T-helper 1 cell (primary cell): ENCODE measurements around the gene NOP53.
"Not testable (repeated sequence)": the region's sequence is repeated elsewhere in the genome, so short reads cannot be mapped to it uniquely, and the experiment has no call there.

Experiments used
- DNase-seq, 5 donors: peaks; one replicate each; pipeline ENCODE4 v3.0.0-alpha.2; 2012 to 2020
- total RNA-seq, 4 donors: gene quantifications; one replicate each; lab custom pipeline; 2026; lab: John Stamatoyannopoulos, UW

NOP53 gene
- 419 to 896 (median 583) reads per million in 4 donors for total RNA-seq

DNA sequence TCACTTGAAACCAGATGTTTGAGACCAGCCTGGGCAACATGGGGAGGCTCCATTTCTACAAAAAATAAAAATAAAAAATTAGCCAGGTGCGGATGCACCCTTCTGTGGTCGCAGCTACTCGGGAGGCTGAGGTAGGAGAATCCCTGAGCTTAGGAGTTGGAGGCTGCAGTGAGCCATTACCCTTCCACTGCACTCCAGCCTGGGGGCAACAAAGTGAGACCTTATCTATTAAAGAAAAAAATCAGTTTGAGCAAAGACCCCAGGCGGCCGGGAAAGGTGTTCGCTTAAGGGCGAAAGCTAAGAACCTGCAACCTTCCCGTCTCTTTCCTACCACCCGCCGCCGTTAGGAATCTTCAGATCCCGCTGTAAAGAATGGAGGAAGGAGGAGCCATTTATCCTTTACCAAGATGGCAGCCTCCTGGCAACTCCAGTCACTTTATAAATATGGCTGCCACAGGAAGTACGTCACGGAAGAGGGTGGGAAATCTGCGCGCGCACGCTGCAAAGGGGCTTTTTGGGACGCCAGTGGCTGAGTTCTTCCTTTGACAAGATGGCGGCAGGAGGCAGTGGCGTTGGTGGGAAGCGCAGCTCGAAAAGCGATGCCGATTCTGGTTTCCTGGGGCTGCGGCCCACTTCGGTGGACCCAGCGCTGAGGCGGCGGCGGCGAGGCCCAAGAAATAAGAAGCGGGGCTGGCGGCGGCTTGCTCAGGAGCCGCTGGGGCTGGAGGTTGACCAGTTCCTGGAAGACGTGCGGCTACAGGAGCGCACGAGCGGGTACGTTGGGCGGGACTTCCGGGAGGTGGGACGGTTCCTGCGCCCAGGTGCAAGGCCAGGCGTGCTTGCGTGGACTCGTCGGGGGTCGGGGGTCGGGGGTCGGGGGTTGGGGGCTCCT is at the start of gene NOP53:
Gene NOP53 (plus strand): TSS at position 537 of the 892 bp plus-strand sequence. CDS start 14 bp downstream, at position 551.
- peak; percentile 90 to 97 (median 92) for DNase-seq

DNA sequence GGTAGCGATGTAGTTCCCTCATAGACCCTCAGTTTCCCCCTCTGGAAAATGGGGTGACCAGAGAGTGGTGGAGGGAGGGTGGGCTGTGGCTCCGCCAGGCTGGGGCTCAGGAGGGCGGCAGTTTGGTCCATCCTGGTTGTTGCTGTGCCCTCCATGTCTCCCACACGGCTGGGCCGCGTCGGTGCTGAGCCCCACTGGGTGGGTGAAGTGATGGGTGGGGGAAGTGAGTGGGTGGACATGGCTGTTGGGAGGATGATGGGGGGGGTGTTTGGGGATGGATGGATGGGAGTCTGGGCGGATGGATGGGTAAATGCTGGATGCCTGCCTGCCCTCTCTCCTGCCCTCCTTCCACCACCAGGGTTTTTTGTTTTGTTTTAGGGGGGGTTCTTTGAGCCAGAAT is 48.7 kb upstream of the NOP53 start:
- no peak for DNase-seq

DNA sequence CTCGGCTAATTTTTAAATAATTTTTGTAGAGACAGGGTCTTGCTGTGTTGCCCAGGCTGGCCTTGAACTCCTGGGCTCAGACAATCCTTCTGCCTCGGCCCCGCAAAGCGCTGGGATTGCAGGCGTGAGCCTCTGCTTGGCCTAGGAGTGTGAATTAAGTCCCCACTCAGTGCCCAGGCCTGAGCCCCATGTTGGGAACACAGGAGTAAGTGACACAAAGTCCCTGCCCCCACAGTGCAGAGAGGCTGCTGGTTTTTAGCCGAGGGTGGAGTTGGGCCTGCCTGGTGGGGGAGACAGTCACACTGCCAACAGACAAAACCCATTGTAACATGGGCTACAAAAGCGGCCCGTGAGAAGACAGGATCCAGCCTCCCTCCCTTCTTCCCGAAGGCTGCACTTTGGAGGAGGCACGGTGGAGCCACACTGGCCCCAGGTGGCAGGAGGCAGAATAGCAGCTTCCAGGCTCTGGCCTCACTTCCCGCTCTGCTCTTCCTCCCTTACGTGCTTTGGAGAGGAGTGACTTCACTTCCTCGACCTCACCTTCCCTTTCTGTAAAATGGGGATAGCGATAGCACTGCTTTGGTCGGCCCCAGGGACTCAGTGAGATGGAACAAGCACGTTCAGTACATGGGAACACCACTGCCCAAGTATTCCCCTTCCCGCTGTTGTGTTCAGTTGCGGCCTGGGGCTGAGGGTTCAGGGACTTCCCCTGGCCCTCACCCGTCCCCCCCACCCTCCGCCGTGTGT is 47.3 kb upstream of the NOP53 start:
- peak in 4 of 5 donors; percentile 39 to 51 (median 39) for DNase-seq

DNA sequence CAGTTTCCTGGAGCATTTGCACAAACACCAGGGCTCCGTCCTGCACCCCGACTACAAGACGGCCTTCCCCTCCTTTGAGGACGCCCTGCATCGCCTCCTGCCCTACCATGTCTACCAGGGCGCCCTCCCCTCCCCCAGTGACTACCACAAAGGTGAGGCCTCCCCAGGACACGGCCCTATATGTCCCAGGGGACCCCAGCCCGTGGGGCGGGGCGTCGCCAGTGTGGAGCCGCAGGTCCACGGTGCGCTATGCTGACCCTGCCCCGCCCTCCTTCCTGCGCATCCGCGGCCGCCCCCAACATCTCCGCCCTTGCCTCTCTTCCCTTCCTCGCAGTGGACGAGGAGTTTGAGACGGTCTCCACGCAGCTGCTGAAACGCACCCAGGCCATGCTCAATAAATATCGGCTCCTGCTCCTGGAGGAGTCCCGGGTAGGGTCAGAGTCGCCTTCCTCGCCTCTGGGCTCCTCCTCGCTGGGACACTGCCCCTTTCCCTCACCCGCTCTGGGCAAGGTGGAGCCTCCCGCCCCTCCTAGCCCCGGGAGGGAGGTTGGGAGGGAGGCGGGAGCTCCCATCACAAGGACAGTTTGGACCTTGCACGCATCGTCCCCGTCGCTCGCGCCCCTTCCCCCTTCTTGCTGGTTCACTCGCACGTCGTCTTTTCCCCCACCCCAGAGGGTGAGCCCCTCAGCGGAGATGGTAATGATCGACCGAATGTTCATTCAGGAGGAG is 46.6 kb upstream of the NOP53 start:
- no peak for DNase-seq

DNA sequence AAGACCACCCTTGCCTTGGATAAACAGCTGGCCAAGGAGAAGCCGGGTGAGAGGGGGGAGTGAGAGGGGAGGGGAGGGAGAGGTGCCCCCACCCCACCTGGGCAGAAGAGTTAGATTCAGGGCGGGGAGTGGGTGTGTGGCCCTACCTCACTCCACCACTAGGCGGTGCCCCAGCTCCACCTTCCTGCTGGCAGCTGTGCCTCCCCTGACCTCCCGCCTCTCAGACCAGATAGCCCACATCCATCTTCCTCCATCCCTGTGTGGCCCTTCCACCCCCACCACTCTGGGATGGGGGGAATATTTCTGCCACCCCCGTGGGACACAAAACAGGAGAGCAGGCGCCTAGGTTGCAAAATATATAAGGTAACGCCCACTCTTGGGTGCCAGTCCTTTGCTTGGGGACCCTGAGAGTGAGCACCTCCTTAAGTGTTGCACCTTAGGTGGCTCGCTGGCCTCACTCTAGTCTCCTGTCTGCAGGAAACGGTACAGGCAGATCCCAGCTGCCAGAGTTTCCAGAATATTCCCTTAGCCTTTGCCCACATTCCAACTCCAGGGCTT is 45.9 kb upstream of the NOP53 start:
- DNase-seq = peak in 3 of 5 donors; percentile 33 to 42 (median 38)

DNA sequence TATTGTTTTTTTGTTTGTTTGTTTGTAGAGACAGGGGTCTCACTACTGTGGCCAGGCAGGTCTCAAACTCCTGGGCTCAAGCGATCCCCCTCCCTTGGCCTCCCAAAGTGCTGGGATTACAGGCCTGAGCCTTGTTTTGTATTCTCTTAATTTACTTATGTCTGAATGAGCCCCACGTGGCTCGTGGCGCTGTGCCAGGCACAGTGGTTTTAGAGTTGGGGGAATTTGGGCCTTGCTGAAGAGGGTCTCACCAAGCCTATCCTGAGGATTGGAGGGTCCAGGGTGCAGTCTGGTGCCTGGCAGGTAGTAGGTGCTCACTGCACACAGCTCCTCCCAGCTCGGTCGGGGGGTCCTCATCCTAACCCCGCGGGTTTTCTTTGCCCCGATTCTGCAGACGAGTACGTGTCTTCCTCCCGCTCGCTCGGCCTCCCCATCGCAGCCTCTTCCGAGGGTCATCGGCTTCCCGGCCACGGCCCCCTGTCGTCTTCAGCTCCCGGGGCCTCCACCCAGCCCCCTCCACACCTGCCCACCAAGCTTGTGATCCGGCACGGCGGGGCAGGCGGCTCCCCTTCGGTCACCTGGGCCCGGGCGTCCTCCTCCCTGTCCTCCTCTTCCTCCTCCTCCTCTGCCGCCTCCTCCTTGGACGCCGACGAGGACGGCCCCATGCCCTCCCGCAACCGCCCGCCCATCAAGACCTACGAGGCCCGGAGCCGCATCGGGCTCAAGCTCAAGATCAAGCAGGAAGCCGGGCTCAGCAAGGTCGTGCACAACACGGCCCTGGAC is 44.2 kb upstream of the NOP53 start:
- DNase-seq = no peak

DNA sequence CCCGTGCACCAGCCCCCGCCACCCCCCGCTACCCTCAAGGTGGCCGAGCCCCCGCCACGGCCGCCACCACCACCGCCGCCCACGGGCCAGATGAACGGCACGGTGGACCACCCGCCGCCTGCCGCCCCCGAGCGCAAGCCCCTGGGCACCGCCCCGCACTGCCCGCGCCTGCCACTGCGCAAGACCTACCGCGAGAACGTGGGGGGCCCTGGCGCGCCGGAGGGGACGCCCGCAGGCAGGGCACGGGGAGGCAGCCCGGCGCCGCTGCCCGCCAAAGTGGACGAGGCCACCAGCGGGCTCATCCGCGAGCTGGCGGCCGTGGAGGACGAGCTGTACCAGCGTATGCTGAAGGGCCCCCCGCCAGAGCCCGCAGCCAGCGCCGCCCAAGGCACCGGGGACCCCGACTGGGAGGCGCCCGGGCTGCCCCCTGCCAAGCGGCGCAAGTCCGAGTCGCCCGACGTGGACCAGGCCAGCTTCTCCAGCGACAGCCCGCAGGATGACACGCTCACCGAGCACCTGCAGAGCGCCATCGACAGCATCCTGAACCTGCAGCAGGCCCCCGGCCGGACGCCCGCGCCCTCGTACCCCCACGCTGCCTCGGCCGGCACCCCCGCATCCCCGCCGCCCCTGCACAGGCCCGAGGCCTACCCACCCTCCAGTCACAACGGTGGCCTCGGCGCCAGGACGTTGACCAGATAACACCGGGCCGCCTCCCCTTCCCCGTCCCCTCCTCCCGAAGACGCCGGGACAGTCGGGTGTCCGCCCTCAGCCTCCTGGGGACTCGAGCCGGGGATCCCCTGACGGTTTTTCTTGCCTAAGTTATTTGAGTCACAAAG is 43.4 kb upstream of the NOP53 start:
- DNase-seq = no peak

DNA sequence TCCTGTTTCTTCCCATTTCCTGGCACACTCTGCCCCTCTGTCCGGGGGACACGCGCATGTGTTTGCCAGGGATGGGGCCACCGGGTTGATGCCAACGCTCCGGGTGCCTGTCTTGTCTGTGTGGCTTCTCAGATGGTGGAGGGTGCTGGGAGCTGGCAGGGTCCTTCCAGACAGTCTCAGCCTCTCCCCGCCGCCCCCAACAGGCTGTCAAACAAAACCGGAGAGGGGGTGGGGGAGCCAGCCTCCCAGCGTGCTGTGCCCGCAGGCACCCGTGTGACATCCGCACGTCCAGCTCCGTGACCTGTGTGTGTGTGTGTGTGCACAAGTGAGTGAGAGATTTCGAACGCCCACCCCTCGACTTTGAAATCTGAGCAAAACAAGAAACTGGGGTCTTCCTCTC is 42.7 kb upstream of the NOP53 start:
- DNase-seq = no peak

DNA sequence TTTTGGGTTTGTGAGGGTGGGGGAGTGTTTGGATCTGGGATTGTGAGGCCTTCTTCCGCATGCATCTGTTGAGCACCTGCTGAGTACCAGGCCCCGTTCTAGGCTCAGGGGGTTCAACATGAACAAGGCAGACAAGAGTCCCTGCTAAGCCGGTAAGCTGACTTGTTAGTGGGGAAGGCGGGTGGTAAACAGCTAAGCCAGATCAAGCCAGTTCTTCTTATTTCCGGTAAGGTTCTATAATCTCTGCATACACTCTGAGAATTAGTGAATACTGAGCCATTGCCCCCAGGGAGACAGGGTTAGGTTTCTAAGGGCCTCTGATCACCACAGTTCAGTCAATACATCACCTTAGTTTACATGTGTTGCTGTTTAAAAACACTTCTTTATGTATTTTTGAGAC is 42.0 kb upstream of the NOP53 start:
- no peak for DNase-seq

DNA sequence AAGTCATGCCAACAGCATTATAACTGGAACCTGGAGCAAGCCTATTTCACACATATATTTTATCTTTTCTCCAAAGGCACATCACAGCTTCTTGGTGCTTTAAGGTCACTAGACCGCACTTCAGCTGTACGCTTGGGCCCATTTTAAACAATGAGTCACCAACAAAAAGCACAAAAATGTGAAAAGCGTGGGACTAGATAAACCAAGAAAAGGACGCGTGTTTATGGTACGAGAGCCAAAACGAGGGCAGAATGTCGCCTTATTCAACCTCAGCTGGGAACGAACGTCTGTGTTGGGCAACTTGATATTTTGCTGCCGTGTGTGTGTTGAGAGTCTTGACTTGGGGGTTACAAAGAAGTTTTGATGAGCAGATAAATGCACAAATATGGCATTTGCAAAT is 41.3 kb upstream of the NOP53 start:
- DNase-seq = no peak

DNA sequence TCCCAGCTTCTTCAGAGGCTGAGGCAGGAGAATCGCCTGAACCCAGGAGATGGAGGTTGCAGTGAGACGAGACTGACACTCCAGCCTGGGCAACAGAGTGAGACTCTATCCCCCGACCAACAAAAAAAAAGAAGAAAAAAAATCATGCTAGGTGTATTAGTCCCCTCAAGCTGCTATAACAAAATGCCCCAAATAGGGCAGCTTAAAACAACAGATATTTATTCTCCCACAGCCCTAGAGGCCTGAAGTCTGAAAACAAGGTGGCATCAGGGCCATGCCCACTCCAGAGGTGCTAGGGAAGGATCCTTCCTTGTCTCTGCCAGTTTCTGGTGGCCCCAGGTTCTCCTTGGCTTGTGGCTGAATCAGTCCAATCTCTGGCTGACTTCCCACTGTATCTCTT is 40.7 kb upstream of the NOP53 start:
- DNase-seq = no peak

DNA sequence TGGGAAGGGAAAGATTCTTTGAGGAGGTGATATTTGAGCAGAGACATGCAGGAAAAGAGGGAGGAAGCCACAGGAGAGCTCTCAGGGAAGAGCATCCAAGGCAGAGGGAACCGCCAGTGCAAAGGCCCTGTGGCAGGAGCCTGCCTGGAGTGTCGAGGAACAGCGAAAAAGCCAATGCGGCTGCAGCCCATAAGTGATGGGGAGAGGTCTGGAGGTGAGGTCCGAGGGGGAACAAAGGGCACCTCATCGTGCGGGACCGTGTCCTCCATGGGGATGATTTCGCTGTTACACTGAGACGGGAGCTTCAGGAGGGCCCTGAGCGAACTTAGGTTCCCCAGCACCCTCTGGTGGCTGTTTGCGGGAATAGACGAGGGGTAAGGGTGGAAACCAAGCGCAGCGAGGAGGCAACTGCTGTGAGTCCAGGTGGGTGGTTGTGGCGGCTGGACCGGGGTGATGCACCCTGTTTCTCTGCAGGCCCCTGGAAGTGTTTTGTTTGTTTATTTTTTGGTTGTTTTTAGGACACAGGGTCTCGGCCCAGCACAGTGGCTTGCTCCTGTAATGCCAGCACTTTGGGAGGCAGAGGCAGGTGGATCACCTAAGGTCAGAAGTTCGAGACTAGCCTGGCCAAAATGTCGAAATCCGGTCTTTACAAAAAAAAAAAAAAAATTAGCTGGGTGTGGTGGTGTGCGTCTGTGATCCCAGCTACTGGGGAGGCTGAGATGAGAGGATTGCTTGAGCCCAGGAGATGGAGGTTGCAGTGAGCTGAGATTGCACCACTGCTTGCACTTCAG is 38.0 kb upstream of the NOP53 start:
- peak in 4 of 5 donors; percentile 45 to 71 (median 57) for DNase-seq

DNA sequence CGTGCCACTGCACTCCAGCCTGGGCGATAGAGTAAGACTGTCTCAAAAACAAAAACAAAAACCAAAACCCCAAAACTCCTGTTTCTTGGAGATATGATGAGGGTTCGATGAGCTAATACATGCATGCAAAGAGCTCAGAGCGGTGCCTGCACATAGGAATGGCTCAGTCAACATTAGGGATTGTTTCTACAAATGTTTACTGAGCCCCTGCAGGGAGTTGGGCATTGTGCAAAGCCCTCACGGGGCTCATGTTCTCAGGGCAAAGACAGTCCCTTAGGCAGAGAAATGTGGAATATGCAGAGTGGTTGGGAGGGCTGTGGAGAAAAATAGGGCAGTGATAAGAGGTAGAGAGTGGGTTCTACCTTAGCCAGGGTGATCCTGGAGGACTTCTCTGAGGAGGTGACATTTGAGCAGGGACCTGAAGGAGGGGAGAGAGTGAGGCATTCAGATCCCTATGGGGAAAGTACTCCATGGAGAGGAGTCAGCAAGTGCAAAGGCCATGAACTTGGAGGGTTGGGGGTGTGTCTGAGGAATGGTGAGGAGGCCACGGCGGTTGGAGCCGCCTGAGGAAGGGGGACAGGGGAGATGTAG is 33.6 kb upstream of the NOP53 start:
- no peak for DNase-seq

DNA sequence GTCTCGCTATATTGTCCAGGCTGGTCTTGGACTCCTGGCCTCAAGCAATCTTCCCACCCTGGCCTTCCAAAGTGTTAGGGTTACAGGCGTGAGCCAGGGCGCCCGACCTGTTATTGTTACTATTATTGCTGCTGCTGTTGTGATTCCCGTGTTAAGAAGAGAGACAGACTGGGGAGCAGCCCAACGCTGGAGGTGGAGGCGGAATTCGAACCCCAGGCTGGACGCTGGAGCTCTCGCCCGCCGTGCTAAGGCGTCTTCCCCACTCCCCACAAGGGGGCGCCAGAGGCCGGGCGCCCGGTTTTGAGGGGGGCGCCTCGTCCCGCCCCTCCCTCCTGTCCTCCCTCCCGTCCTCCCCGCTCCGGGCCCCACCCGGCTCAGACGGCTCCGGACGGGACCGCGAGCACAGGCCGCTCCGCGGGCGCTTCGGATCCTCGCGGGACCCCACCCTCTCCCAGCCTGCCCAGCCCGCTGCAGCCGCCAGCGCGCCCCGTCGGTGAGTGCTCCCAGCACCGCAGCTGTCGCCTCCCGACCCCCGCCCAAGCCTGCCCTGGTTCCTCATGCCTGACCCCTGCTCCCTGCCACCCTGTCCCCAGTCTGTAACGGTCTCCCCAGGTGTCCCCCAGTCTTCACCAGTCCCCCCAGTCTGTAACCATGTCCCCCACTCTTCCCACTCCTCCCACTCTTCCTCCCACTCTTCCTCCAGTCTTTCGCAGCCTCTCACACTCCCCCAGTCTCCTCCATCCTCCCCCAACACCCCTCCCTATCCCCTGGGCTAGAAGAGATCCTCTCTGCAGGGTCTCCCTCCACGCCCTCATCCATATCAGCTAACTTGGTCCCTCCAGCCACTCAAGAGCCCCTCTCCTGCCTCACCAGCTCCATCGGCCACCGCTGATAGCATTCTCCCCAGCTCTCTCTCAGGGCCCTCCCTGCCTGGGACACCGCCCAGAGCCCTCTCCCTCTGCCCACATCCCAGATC is 32.0 kb upstream of the NOP53 start, which contains the start of gene EHD2:
Gene EHD2 (plus strand): TSS at position 377 of the 976 bp plus-strand sequence. CDS start 3,191 bp downstream, outside the sequence.
- peak in 1 of 5 donors; percentile 21 for DNase-seq

DNA sequence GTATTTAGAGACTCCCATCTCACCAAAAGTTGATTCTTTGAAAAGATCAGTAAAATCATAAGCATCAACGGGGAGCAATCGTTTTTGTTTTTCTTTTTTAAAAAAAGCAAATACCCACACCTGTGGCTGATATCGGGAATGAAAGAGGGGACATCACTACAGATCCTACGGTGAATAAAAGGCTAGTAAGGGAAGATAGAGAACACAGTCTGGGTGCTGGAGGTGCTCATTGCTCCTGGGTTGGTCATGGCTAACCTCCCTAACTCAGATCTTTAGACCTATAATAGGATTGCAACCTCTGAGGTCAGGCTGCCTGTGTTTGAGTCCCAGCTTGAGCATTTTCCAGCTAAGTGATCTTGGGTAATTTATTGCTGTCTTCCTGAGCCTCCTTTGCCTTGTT is 31.0 kb upstream of the NOP53 start:
- DNase-seq = no peak

DNA sequence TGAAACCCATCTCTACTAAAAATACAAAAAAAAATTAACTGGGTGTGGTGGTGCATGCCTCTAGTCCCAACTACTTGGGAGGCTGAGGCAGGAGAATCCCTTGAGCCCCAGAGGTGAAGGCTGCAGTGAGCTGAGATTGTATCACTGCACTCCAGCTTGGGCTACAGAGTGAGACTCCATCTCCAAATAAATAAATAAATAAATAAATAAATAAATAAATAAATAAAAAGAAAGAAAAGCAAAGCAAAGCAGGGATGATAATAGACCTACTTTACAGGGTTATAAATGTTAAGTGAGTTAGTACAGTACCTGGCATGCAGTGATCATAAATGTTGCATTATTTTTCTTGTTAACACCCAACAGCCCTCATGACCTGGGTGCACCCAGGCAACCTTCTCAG is 30.5 kb upstream of the NOP53 start:
- not testable (repeated sequence) for DNase-seq

DNA sequence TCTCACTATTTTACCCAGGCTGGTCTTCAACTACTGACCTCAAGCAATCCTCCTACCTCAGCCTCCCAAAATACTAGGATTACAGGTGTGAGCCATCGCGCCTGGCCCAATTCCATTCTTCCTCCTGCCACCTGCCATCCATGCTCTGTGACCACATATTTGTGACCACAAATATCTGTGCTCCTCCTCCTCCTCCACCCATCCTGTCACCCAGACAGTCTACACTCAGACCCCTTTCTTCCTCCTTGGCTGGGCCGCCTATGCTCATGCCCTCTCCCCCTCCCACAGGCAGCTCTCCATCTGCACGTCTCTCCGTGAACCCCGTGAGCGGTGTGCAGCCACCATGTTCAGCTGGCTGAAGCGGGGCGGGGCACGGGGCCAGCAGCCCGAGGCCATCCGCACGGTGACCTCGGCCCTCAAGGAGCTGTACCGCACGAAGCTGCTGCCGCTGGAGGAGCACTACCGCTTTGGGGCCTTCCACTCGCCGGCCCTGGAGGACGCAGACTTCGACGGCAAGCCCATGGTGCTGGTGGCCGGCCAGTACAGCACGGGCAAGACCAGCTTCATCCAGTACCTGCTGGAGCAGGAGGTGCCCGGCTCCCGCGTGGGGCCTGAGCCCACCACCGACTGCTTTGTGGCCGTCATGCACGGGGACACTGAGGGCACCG is 28.9 kb upstream of the NOP53 start:
- DNase-seq = no peak
